Karpas-422 (cell line): ENCODE data around the gene INO80B. TPM values are rescaled to one million over a fixed set of nuclear protein-coding genes. Genes with fewer than 3 reads are reported as not detected.

ENCODE experiments used
- DNase-seq: peaks from one replicate; pipeline ENCODE4 v3.0.0-alpha.2; 2015
- H2AFZ ChIP-seq: fragments of 200-600 bp; sonication (generic); 2 replicates; pipeline ENCODE4 v1.6.1; 2014; ENCODE audit warnings: antibody characterized with exemption, low read length, mixed read lengths
- H3K27ac ChIP-seq: fragments of 200-600 bp; sonication (generic); 2 replicates; pipeline ENCODE4 v1.5.1; 2014; ENCODE audit warnings: mild to moderate bottlenecking, low read length, moderate library complexity
- H3K27me3 ChIP-seq: fragments of 200-600 bp; sonication (generic); 2 replicates; pipeline ENCODE4 v1.6.1; 2014; ENCODE audit warnings: low read length, mixed read lengths
- H3K36me3 ChIP-seq: fragments of 200-600 bp; sonication (generic); 2 replicates; pipeline ENCODE4 v1.6.1; 2014; ENCODE audit warnings: low read length, mixed read lengths; ENCODE audit not compliant: insufficient read depth
- H3K4me1 ChIP-seq: fragments of 200-600 bp; sonication (generic); 2 replicates; pipeline ENCODE4 v1.6.1; 2014; ENCODE audit warnings: mild to moderate bottlenecking, low read length, mixed read lengths
- H3K4me2 ChIP-seq: fragments of 200-600 bp; sonication (generic); 2 replicates; pipeline ENCODE4 v1.6.1; 2014; ENCODE audit warnings: low read length, low read depth, mild to moderate bottlenecking; ENCODE audit not compliant: poor library complexity, severe bottlenecking
- H3K4me3 ChIP-seq: fragments of 200-600 bp; sonication (generic); 2 replicates; pipeline ENCODE4 v1.5.1; 2014; ENCODE audit warnings: mild to moderate bottlenecking, antibody characterized with exemption, low read length, mixed read lengths
- H3K79me2 ChIP-seq: fragments of 200-600 bp; sonication (generic); 2 replicates; pipeline ENCODE4 v1.6.1; 2014; ENCODE audit warnings: mild to moderate bottlenecking, low read length, mixed read lengths
- H3K9ac ChIP-seq: fragments of 200-600 bp; sonication (generic); 2 replicates; pipeline ENCODE4 v1.6.0; 2014; ENCODE audit warnings: low read length
- H3K9me2 ChIP-seq: fragments of 200-600 bp; sonication (generic), shearing (Covaris generic); replicated peaks from 2 replicates; pipeline ENCODE4 v1.6.0; 2014; ENCODE audit warnings: mild to moderate bottlenecking, low read length, moderate library complexity; ENCODE audit not compliant: insufficient read depth
- H3K9me3 ChIP-seq: fragments of 300-700, 200-600 bp; sonication (generic); 2 replicates; pipeline ENCODE4 v1.6.1; 2014; ENCODE audit warnings: low read length, mixed read lengths
- H4K20me1 ChIP-seq: fragments of 200-600 bp; sonication (generic); 2 replicates; pipeline ENCODE4 v1.6.1; 2014; ENCODE audit warnings: mild to moderate bottlenecking, antibody characterized with exemption, low read length, low read depth; ENCODE audit not compliant: insufficient read depth
- total RNA-seq: library from RNA; depleted of rRNA; stranded (reverse); fragments of >200 nt; shearing (Covaris generic); gene quantifications from 2 replicates; pipeline ENCODE4 v1.2.3, GENCODE V29; 2014; ENCODE audit warnings: low replicate concordance

Gene INO80B
- total RNA-seq, 1 experiment from 2014 or later: 29.3 TPM

DNA sequence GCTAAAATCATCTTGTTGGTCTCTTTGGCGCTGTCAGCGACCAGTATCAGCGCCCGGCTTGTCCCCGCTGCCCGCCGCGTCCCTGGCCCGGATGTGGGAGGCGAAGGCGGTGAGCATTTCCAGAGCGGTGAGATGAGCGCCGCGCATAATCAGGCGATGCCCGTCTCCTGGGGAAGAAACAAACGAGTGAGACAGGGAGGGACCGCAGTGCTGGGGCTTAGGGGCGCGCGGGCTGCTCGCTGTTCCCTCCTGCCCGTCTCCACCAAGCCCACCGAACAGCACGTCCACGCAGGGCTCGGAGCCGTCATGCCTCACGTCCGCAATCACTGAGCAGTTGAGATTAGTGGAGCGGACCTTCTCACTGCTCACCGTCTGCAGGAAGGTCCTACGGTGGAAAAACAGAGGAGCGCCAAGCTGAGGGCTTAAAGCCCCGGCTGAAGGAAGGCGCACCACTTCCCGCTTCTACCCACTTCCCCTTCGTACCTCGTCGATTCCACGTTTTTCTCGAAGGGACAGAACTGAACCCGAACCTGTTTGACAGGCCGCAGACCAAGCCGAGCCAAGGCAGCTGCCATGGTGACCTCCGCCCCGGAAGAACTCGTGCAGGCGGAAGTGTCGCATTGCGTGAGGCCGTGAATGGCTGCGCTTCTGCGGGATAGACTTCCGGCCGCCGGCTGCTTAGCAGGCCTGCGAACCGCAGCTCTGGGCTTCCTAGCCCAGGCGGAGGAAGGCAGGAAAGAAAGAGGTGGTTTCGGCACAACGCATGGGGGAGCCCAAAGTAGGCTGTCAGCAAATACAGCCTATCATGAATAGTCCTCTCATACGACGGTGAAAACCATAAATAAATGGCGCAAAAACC lies 17.4 kb downstream of the INO80B start, which contains the start of gene MRPL53:
Gene MRPL53, minus strand, starts transcription at position 595 of the 859 bp plus-strand sequence. Its CDS starts 20 bp downstream, at position 575.
- H3K9ac ChIP-seq: peak within 1 kb of the TSS; percentile 76
- no peaks in the 10 kb centered on the region for H3K9me3 ChIP-seq
- H2AFZ ChIP-seq: peak within 1 kb of the TSS; percentile 58; the same call in 1 of the 2 replicates
- H3K36me3 ChIP-seq: peaks cover 10% of the 10 kb centered on the region; the same call in 1 of the 2 replicates
- peak; percentile 99 for DNase-seq
- no peaks in the 10 kb centered on the region for H3K9me2 ChIP-seq
- H4K20me1 ChIP-seq: no peaks in the 10 kb centered on the region; the same call in 1 of the 2 replicates
- H3K4me3 ChIP-seq: peak within 1 kb of the TSS; percentile 71
- peak within 1 kb of the TSS; percentile 92 for H3K4me2 ChIP-seq
- no peaks in the 10 kb centered on the region for H3K27me3 ChIP-seq
- peak within 1 kb of the TSS; percentile 83 for H3K27ac ChIP-seq
- peaks cover 9% of the 10 kb centered on the region for H3K79me2 ChIP-seq
- H3K4me1 ChIP-seq: peaks cover 24% of the 10 kb centered on the region

DNA sequence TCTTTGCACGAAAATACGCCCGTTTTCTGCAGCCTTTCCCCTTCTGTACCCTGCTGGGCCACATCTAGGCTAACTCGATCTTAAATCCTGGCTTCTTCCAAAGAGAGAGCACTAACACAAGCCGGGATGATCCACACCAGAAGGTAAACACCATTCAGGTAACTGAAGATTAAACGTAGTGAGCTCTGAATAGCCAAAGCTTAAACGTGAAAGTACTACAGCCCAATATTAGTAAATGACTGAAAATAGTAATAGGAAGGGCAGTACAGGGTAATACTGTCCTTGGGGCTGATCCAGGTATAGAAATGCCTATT lies 18.0 kb downstream of the INO80B start:
- peak overlapping the region; percentile 76 for H3K9ac ChIP-seq
- H2AFZ ChIP-seq: peak overlapping the region; percentile 58; the same call in 1 of the 2 replicates
- H3K4me2 ChIP-seq: peak overlapping the region; percentile 92
- H3K27me3 ChIP-seq: no peaks in the 10 kb centered on the region
- no peaks in the 10 kb centered on the region for H3K9me3 ChIP-seq
- H4K20me1 ChIP-seq: no peaks in the 10 kb centered on the region; the same call in 1 of the 2 replicates
- no peak for DNase-seq
- H3K4me3 ChIP-seq: peak overlapping the region; percentile 71
- H3K27ac ChIP-seq: peak overlapping the region; percentile 83
- H3K4me1 ChIP-seq: peaks cover 24% of the 10 kb centered on the region
- peaks cover 10% of the 10 kb centered on the region; the same call in 1 of the 2 replicates for H3K36me3 ChIP-seq
- no peaks in the 10 kb centered on the region for H3K9me2 ChIP-seq
- H3K79me2 ChIP-seq: peaks cover 9% of the 10 kb centered on the region

GRCh38 chr2:74474481-74474880 lies 19.6 kb downstream of the INO80B start:
- Histone ChIP-seq H4K20me1 (no peaks in the 10 kb centered on the region; the same call in 1 of the 2 replicates), H3K79me2 (peaks cover 9% of the 10 kb centered on the region), H2AFZ (no peak overlapping the region), H3K9me3 (no peaks in the 10 kb centered on the region), H3K4me2 (no peak overlapping the region), H3K4me1 (peaks cover 24% of the 10 kb centered on the region), H3K27ac (no peak overlapping the region), H3K36me3 (peaks cover 10% of the 10 kb centered on the region; the same call in 1 of the 2 replicates), H3K4me3 (no peak overlapping the region), H3K27me3 (no peaks in the 10 kb centered on the region), H3K9me2 (no peaks in the 10 kb centered on the region), H3K9ac (no peak overlapping the region)
- no peak for DNase-seq

GRCh38 chr2:74474899-74475298 lies 20.0 kb downstream of the INO80B start:
- H3K9me2 ChIP-seq: no peaks in the 10 kb centered on the region
- H2AFZ ChIP-seq: no peak overlapping the region
- DNase-seq: no peak
- H3K4me2 ChIP-seq: no peak overlapping the region
- H3K79me2 ChIP-seq: peaks cover 13% of the 10 kb centered on the region
- no peak overlapping the region for H3K9ac ChIP-seq
- no peak overlapping the region for H3K4me3 ChIP-seq
- H4K20me1 ChIP-seq: no peaks in the 10 kb centered on the region; the same call in 1 of the 2 replicates
- H3K9me3 ChIP-seq: no peaks in the 10 kb centered on the region
- H3K4me1 ChIP-seq: peaks cover 26% of the 10 kb centered on the region
- H3K36me3 ChIP-seq: peaks cover 13% of the 10 kb centered on the region
- no peaks in the 10 kb centered on the region for H3K27me3 ChIP-seq
- H3K27ac ChIP-seq: no peak overlapping the region

DNA sequence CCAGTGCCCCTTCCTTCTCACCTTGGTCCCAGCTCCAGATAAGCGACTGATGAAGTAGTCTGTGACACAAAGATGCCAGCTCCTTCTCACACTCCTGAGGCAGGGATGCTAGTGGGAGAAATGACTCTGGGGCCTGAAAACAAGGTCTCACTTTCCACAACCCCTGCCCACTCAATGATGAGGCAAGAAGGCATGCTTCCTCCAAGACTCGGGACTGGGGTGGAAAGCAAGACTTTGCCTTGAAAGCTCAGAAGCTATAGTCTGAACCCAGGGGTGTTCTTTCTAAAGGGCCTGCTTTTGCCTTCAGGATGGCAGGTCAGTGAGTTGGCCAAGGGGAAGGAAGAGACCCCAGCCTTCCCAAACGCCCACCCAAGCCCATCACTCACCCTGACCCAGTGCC lies 26.5 kb downstream of the INO80B start:
- peaks cover 49% of the 10 kb centered on the region for H3K79me2 ChIP-seq
- no peak overlapping the region for H2AFZ ChIP-seq
- peak overlapping the region; percentile 85 for H3K9ac ChIP-seq
- peaks cover 29% of the 10 kb centered on the region for H3K4me1 ChIP-seq
- H3K9me2 ChIP-seq: no peaks in the 10 kb centered on the region
- H4K20me1 ChIP-seq: no peaks in the 10 kb centered on the region
- H3K27ac ChIP-seq: peak overlapping the region; percentile 72; the same call in 1 of the 2 replicates
- peak overlapping the region; percentile 97 for H3K4me3 ChIP-seq
- DNase-seq: no peak
- H3K9me3 ChIP-seq: no peaks in the 10 kb centered on the region
- H3K36me3 ChIP-seq: peaks cover 8% of the 10 kb centered on the region; the same call in 1 of the 2 replicates
- peak overlapping the region; percentile 88 for H3K4me2 ChIP-seq
- H3K27me3 ChIP-seq: no peaks in the 10 kb centered on the region

GRCh38 chr2:74481961-74482800 lies 27.3 kb downstream of the INO80B start:
- H3K79me2 ChIP-seq: peaks cover 52% of the 10 kb centered on the region
- peak; percentile 91 for DNase-seq

GRCh38 chr2:74482801-74483674 lies 28.2 kb downstream of the INO80B start, which contains the start of the genes CCDC142 and TTC31:
Gene CCDC142, minus strand, starts transcription at chr2:74482998. Its CDS starts 161 bp downstream, at chr2:74482837.
Gene TTC31, plus strand, starts transcription at chr2:74483081. Its CDS starts 15 bp downstream, at chr2:74483096.
- Histone ChIP-seq H3K9ac (peak within 1 kb of the TSS; percentile 85), H2AFZ (peak within 1 kb of the TSS; percentile 85), H3K36me3 (peaks cover 8% of the 10 kb centered on the region; the same call in 1 of the 2 replicates)

More at GRCh38 chr2:74481961-74482800, 27.3 kb downstream of the INO80B start:
- peak overlapping the region; percentile 72 for H3K27ac ChIP-seq
- H3K9me2 ChIP-seq: no peaks in the 10 kb centered on the region
- peak overlapping the region; percentile 85; the same call in 1 of the 2 replicates for H2AFZ ChIP-seq
- peak overlapping the region; percentile 97 for H3K4me3 ChIP-seq
- H3K9ac ChIP-seq: peak overlapping the region; percentile 85
- H4K20me1 ChIP-seq: no peaks in the 10 kb centered on the region
- H3K4me1 ChIP-seq: peaks cover 29% of the 10 kb centered on the region
- no peaks in the 10 kb centered on the region for H3K9me3 ChIP-seq
- peaks cover 8% of the 10 kb centered on the region; the same call in 1 of the 2 replicates for H3K36me3 ChIP-seq
- no peaks in the 10 kb centered on the region for H3K27me3 ChIP-seq
- H3K4me2 ChIP-seq: peak overlapping the region; percentile 88

More at GRCh38 chr2:74482801-74483674, 28.2 kb downstream of the INO80B start, which contains the start of the genes CCDC142 and TTC31:
- Histone ChIP-seq H3K4me1 (peaks cover 29% of the 10 kb centered on the region), H3K4me3 (peak within 1 kb of the TSS; percentile 97), H3K9me2 (no peaks in the 10 kb centered on the region), H3K79me2 (peaks cover 54% of the 10 kb centered on the region), H4K20me1 (no peaks in the 10 kb centered on the region), H3K27ac (peak within 1 kb of the TSS; percentile 72), H3K4me2 (peak within 1 kb of the TSS; percentile 88), H3K9me3 (no peaks in the 10 kb centered on the region), H3K27me3 (no peaks in the 10 kb centered on the region)
- peak; percentile 98 for DNase-seq
